K562 (cell line): ENCODE data around the gene TFAP2A.

Experiments used
- ARID2 ChIP-seq: fragments of 450-650 bp; IDR thresholded peaks from 2 replicates; pipeline ENCODE4 v1.6.1; 2017; ENCODE audit warnings: antibody characterized with exemption, mild to moderate bottlenecking
- CTCF ChIP-seq, 3 experiments: IDR thresholded peaks in 2 of 3; conservative IDR thresholded peaks in 1 of 3; 2 replicates each; pipeline ENCODE4 v1.5.1; 2011 to 2012; ENCODE audit warnings: low read length in 3 of 3, mild to moderate bottlenecking in 3 of 3, control low read depth in 2 of 3, improper control_type of control experiment in 1 of 3, inconsistent platforms in 1 of 3, low read depth in 1 of 3, mixed read lengths in 1 of 3, moderate library complexity in 1 of 3; ENCODE audit not compliant: insufficient read depth in 2 of 3
- POLR2AphosphoS5 ChIP-seq: IDR thresholded peaks from 2 replicates; pipeline ENCODE4 v1.6.1; 2011; ENCODE audit warnings: mild to moderate bottlenecking, low read depth, low read length, moderate library complexity; ENCODE audit not compliant: control insufficient read depth, insufficient read depth
- SP1 ChIP-seq: sonication (generic); formaldehyde crosslinking; IDR thresholded peaks from 2 replicates; pipeline ENCODE4 v1.8.1; 2022; ENCODE audit warnings: mild to moderate bottlenecking, missing genetic modification reagents
- ZFPM2 ChIP-seq: fragments of 250-450 bp; sonication (Bioruptor Pico); IDR thresholded peaks from 2 replicates; pipeline ENCODE4 v1.5.1; 2022; ENCODE audit warnings: mild to moderate bottlenecking
- TF ChIP-seq, protein P1 (sequence below): fragments of 450-650 bp; formaldehyde crosslinking; IDR thresholded peaks from 2 replicates; pipeline ENCODE4 v1.4.0; 2022; ENCODE audit warnings: missing genetic modification characterization

DNA sequence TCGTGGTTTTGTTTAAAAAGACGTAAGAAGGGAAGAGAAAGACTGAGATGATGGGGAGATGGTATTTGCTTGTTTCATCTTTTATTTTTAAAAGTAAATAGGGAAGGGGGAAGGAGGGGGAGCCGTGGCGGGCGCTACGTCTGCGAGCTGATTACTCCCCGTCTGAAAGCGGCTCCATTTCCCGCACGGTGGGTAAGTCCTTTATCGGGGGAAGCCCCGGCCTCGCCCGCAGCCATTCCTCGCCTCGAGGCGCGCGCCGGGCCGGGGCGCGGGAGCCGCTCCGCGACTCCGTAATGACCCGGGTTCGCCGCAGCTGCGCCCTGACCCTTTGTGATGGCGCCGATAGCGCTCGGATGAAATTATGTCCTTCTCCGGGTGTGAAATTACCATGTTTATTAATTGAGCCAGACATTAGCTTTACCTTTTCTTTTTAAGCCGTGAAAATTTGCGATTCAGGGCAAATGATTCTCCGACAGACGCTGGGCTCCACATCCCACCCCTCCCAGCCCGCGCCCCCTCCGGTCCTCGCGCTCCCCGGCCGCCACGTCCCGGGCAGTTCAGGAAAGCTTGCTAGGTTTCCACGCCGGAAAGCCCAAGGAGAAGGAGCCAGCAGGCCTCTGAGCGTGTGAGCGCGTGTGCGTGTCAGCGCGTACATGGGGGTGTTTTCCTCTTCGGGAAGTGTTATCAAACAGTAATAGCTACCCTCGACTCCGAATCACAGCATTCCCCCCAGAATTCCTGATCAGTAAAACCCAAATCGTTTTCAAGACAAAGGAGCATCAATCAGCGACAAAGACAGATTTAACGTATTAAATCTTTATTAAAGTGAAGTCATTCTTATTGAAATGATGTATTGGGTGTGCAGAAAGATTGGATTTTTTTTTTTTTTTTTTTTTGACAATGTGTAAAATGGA lies 30.0 kb downstream of the TFAP2A start:
- TF ChIP-seq POLR2AphosphoS5 (no peak), SP1 (CRISPR knock-in tag) (no peak), CTCF (IDR thresholded peaks at IDR 0.05 in 2 of 3, conservative IDR thresholded peaks at IDR 0.05 in 1 of 3; ENCODE audit: insufficient read depth in 2 of 3, low read depth in 1 of 3, low read length in 3 of 3) (no peak), ZFPM2 (CRISPR knock-in tag) (no peak), ARID2 (no peak)
- TF ChIP-seq, protein P1, sequence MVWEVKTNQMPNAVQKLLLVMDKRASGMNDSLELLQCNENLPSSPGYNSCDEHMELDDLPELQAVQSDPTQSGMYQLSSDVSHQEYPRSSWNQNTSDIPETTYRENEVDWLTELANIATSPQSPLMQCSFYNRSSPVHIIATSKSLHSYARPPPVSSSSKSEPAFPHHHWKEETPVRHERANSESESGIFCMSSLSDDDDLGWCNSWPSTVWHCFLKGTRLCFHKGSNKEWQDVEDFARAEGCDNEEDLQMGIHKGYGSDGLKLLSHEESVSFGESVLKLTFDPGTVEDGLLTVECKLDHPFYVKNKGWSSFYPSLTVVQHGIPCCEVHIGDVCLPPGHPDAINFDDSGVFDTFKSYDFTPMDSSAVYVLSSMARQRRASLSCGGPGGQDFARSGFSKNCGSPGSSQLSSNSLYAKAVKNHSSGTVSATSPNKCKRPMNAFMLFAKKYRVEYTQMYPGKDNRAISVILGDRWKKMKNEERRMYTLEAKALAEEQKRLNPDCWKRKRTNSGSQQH (CRISPR knock-in tag), result no peak
